Measurements from ENCODE around the gene TRPC5OS. TPM values are rescaled to one million over a fixed set of nuclear protein-coding genes. Genes with fewer than 3 reads are reported as not detected.

Gene TRPC5OS
- total RNA-seq = not detected

- no peak for DNase-seq (ENCODE audit: low read depth in 2 of 3, low spot score in 2 of 3)
Measured at GRCh38 chrX:111875881-111876280, at the start of gene TRPC5OS. TRPC5OS (plus strand) TSS chrX:111876181; CDS start chrX:111901850, 25,669 bp downstream.

- DNase-seq (ENCODE audit: low read depth in 2 of 3, low spot score in 2 of 3) = no peak
Measured at GRCh38 chrX:111829345-111829744, 46.6 kb upstream of the TRPC5OS start.

DNA sequence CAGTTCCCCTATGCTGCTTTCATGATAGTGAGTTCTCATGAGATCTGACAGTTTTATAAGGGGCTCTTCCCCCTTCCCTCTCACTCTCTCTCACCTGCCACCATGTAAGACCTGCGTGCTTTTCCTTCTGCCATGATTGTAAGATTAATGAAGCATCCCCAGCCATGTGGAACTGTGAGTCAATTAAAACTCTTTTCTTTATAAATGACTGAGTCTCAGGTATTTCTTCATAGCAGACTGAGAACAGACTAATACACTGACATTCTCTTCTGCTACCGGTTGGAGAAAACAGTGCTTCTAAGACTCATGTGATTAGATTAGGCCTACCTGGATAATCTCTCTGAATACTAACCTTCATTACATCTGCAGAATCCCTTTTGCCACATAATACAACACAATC, 45.4 kb upstream of the TRPC5OS start:
- no peak for DNase-seq (ENCODE audit: low read depth in 2 of 3, low spot score in 2 of 3)

DNA sequence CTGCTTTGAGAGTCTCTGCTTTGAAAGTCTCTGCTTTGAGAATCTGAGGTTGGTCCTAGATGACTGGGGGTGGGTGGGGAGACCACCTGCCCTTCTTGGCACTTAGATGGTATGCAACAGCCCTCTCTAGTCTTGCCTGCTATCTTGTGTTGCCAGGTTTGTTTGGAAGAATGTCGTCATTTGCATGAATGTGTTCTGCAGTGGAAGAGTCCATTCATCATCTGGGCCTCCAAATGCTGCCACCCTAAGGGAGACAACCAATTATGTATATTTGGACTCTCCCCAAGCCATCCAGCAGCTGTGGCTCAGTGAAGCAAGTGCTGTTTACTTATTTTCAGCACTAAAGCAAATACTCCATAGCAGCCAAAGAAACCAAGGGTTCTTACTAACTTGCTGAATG, 44.6 kb upstream of the TRPC5OS start:
- no peak for DNase-seq (ENCODE audit: low read depth in 2 of 3, low spot score in 2 of 3)

DNA sequence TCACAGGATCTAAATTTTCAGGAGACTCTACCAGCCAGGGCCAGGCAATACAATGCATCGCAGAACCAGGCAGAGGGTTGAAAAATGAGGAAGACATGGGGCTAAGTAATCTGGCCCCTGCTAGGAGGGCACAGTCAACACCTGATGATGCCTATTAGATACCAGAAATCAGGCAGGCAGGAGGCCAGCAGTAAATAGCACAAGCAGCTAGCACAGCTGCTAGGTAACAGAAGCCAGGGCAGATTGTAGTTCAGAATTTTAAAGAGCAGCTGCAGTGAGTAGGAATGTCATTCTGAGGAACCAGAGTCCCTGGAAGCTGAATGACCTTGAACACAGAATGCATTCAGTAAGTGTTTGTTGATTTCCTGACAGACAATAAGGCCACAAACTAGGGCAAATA, 38.8 kb upstream of the TRPC5OS start:
- DNase-seq (ENCODE audit: low read depth in 2 of 3, low spot score in 2 of 3) = no peak

- no peak for DNase-seq (ENCODE audit: low read depth in 2 of 3, low spot score in 2 of 3)
Measured at GRCh38 chrX:111847491-111848133, 28.4 kb upstream of the TRPC5OS start.

- no peak for DNase-seq (ENCODE audit: low read depth in 2 of 3, low spot score in 2 of 3)
Measured at GRCh38 chrX:111848541-111848940, 27.4 kb upstream of the TRPC5OS start.

- DNase-seq (ENCODE audit: low read depth in 2 of 3, low spot score in 2 of 3) = no peak
Measured at GRCh38 chrX:111850975-111851374, 25.0 kb upstream of the TRPC5OS start.

GRCh38 chrX:111854556-111855490, 21.2 kb upstream of the TRPC5OS start:
- DNase-seq (ENCODE audit: low read depth in 2 of 3, low spot score in 2 of 3) = no peak

- no peak for DNase-seq (ENCODE audit: low read depth in 2 of 3, low spot score in 2 of 3)
Measured at GRCh38 chrX:111857534-111858060, 18.4 kb upstream of the TRPC5OS start.

DNA sequence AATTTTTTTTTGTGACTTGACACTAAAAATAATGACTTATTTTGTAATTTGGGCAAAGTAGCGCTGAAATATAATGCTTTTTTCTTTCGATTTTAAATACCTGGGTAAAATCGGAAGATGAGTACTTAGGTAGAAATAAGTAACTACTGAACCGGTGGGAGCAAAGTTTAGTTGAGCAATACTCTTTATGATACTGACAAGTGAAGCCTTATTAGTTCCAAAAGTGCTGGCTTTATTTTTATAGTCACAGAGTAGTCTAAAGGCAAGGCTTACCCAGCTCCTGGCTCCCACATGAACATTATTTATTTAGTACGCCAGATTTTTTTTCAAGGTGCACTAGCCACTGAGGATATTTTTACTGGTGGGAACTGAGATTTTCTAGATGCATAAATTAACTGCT, 14.4 kb upstream of the TRPC5OS start:
- DNase-seq (ENCODE audit: low read depth in 2 of 3, low spot score in 2 of 3) = no peak

GRCh38 chrX:111867236-111867635, 8.7 kb upstream of the TRPC5OS start:
- DNase-seq (ENCODE audit: low read depth in 2 of 3, low spot score in 2 of 3) = no peak

DNA sequence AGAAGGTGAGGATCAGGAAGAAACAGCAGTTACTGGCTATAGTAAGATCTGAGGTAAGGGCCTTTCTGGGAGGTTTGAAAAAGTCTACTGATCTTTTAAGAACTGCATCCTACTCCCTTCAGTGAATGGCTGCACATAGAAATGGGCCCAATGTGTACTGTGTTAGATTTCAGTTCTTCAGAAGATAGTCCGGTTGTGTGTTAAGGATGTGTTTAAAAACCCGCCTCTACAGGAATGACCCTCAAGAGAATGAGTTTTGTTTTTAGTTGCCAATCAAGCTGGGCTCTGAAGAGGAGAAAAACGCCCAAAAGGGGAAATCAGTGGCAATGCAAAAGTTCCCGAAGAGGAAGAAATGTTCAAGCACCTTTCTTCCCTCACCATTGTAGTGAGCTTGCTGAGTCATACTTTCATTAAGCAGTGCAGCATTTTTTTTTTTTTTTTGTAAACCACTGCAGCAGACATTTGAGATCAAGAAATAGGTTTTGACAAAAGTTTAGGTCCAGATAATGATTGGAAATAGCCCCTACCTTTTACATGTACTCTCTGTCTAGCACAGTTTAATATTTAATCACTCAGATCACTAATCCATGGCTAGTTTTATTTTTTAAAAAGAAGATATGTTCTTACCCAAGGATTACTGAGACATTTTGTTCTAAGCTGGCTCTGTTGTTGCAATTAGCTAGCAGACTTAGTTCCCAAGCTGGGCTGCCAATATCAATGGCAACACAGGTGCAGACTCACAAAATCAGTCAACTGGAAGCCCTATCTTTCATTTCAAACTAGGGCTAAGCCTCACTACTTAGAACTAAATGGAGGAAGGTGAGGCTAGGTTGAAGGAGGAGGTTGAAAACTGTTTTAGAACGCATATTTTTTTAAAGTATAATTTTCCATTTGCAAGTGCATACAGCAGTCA, 7.0 kb upstream of the TRPC5OS start:
- DNase-seq (ENCODE audit: low read depth in 2 of 3, low spot score in 2 of 3) = peak in 2 of 3 donors; percentile 10 to 37

DNA sequence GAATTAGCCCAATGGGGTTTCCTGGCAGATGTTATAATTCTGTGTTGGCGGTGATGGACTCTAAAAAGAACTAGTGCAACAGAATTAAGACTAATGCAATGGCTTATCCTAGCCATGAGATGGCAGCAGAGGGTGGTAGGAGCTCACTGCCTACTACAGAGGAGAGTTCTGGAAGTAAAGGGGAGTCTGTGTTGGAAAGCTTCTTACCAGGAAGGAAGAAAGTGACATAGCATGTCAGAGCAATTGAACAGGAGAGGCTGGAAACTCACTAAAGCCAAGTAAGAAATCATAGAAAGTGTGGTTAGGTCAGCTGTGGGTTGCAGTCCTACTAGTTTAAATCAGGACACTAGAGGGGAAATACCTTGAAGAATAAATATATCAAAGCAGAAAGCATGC, 6.3 kb upstream of the TRPC5OS start:
- peak in 2 of 3 donors; percentile 13 to 37 for DNase-seq (ENCODE audit: low read depth in 2 of 3, low spot score in 2 of 3)

GRCh38 chrX:111874241-111874640, 1.7 kb upstream of the TRPC5OS start:
- no peak for DNase-seq (ENCODE audit: low read depth in 2 of 3, low spot score in 2 of 3)

DNA sequence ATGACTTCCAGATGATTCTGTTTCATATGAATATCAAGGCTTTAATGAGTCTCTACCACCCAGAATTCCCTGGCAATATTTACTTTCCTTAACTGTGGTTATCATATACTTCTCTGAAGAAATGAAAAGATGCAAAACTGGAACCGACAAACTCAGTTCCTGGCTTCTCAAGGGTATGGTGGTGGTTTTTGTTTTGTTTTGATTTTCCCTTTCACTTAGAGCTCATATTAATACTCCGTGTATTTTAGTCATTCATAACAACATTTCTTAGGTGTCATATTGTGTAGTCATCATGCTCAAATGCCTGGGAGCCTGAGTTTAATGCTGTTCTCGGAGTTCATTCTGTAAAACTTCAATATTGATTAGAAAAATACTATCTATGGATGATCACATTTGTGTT, 665 bp downstream of the TRPC5OS start:
- no peak for DNase-seq (ENCODE audit: low read depth in 2 of 3, low spot score in 2 of 3)

DNA sequence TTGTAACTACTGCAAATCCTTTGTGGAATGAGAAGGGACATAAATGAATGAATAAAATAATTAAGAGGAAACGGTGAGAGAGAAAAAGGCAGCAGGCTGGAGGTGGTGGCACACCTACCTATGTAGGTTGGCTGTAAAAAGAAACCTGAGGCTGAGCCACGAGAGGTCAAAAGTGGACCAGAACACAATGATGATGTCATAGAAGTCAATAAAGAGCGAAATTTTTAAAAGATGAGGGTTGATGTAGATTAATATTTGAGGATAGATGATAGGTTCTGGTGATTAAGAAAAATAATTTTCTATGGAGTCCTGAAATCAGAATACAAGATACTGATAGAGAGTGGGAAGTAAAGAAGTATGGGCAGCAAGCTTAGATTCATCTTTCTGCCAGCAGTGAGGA, 1.7 kb downstream of the TRPC5OS start:
- no peak for DNase-seq (ENCODE audit: low read depth in 2 of 3, low spot score in 2 of 3)

GRCh38 chrX:111880735-111881134, 4.8 kb downstream of the TRPC5OS start:
- no peak for DNase-seq (ENCODE audit: low read depth in 2 of 3, low spot score in 2 of 3)

DNA sequence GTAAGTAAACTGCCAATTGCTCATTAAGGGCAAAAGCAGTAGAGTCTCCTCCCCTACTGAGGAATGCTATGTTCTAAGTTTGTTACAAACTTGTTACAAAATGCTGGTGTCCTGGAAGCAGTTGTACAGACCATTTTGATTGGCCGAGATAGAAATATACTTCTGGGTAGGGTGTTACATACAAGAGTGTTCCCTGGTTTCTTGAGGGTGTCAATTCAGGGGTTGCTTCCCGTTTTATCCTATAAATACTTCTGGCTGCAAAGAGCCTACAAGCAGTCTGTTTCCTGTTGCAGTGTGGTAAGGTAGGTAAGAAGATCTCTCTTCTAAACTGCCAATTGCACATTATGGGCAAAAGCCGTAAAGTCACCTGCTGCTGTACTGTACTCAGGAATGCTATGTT, 5.7 kb downstream of the TRPC5OS start:
- peak in 1 of 3 donors; percentile 4 for DNase-seq (ENCODE audit: low read depth in 2 of 3, low spot score in 2 of 3)

DNA sequence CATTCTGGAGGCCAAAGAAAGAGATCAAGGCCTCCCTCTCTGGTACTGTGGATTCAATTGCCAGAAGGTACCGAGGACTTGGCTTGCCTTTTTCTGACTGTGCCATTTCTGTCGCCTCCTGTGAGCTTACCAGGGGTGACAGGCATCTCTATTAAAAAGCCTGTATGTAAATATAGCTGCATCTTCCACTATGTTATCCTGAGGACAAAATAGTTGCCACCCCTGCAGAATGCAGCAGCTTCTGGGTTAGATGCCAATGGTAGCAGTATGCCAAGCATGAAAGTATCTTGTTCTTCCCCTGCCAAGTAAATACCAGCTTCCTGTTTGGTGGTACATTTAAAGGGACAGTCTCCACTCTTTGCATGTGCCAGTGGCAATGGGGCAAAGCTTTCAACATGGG, 10.7 kb downstream of the TRPC5OS start:
- DNase-seq (ENCODE audit: low read depth in 2 of 3, low spot score in 2 of 3) = no peak

DNA sequence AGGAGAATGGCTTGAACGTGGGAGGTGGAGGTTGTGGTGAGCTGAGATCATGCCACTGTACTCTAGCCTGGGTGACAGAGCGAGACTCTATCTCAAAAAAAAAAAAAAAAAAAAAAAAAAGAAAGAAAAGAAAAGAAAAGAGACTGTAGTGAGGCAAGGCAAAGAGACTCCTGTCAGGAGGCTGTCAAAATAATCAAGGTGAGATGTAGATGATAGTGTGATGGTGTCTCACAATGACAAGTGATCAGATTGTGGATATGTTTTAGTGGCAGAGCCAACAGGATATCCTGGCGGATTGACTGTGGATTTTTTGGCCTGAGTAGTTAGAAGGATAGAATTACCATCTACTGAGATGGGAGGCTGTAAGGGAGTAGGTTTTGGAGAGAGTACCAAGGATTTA, 12.6 kb downstream of the TRPC5OS start:
- DNase-seq (ENCODE audit: low read depth in 2 of 3, low spot score in 2 of 3) = no peak
